ENCODE measurements around the gene ZDHHC8. TPM values are rescaled to one million over a fixed set of nuclear protein-coding genes. Genes with fewer than 3 reads are reported as not detected.

ZDHHC8 gene
- total RNA-seq, 2 experiments from 2014 or later, result 44.5 to 44.8 TPM

- DNase-seq, result no peak
- no peaks in the 10 kb centered on the region for H3K4me1 Mint-ChIP-seq (ENCODE audit: low read depth)
- H3K4me3 Mint-ChIP-seq, result no peak overlapping the region
- no peak for TF ChIP-seq CTCF (IDR thresholded peaks at IDR 0.05)
- ChIA-PET POLR2A (interaction anchor here (1.4 kb wide), 1 partner anchor 10 kb away, joined by 4 read pairs; no protein-coding TSS in a partner anchor), CTCF (interaction anchor here (0.7 kb wide), 1 partner anchor 9 kb away, joined by 3 read pairs; no protein-coding TSS in a partner anchor)
- intact Hi-C loops (cut with micrococcal nuclease), result no loop called here
- no peaks in the 10 kb centered on the region for H3K36me3 Mint-ChIP-seq (ENCODE audit: low read depth)
- no peak overlapping the region for H3K27ac Mint-ChIP-seq
- no peaks in the 10 kb centered on the region for H3K27me3 Mint-ChIP-seq
- no peak for ATAC-seq
- H3K9me3 Mint-ChIP-seq, result no peaks in the 10 kb centered on the region
These were observed 64.7 kb downstream of the ZDHHC8 start for GRCh38 chr22:20196094-20196842.

Small RNA genes within 50 kb of the gene (microRNA-seq; reads per million reads assigned to microRNA genes)
- gene MIR6816 (ENCODE audit: borderline microRNAs expressed, borderline replicate concordance), result not detected

Other genes starting within 250 kb of the ZDHHC8 start
- 10 to 100 TPM; 70.7 to 74.5 TPM for gene COMT, start 190.0 kb upstream of the ZDHHC8 start, total RNA-seq
- 10 to 100 TPM; 18.0 to 18.5 TPM for gene TXNRD2, start 190.0 kb upstream of the ZDHHC8 start, total RNA-seq
- 1 to 10 TPM; 1.2 to 1.9 TPM for gene ARVCF, start 115.0 kb upstream of the ZDHHC8 start, total RNA-seq
- gene TANGO2, start 110.7 kb upstream of the ZDHHC8 start, total RNA-seq, result 10 to 100 TPM; 15.7 to 18.3 TPM
- gene DGCR8, start 51.6 kb upstream of the ZDHHC8 start, total RNA-seq, result 10 to 100 TPM; 35.0 to 38.8 TPM
- 100 to 1,000 TPM; 411 to 412 TPM for gene RANBP1, start 15.7 kb upstream of the ZDHHC8 start, total RNA-seq
- 100 to 1,000 TPM; 101 to 105 TPM for gene TRMT2A, start 14.6 kb upstream of the ZDHHC8 start, total RNA-seq
- not detected for gene CCDC188, start 19.3 kb downstream of the ZDHHC8 start, total RNA-seq
- 1 to 10 TPM; 2.8 to 3.7 TPM for gene RTN4R, start 136.5 kb downstream of the ZDHHC8 start, total RNA-seq
- gene DGCR6L, start 188.3 kb downstream of the ZDHHC8 start, total RNA-seq, result 10 to 100 TPM; 30.7 to 32.0 TPM